GM21367 (cell line): Measurements from ENCODE around the gene MYLK4.
"Not testable (repeated sequence)": the region's sequence is repeated elsewhere in the genome, so short reads cannot be mapped to it uniquely, and the experiment has no call there.

Experiments
- ATAC-seq: cut with Tn5 transposase; IDR thresholded peaks from one replicate; pipeline ENCODE4 v1.9.1; 2021; ENCODE audit not compliant: unreplicated experiment

Gene MYLK4

GRCh38 chr6:2780102-2780737 lies 29.5 kb upstream of the MYLK4 start:
- no peak for ATAC-seq

- ATAC-seq, result no peak
These were observed 26.5 kb upstream of the MYLK4 start for GRCh38 chr6:2777249-2777648.

- ATAC-seq, result no peak
These were observed 24.3 kb upstream of the MYLK4 start for GRCh38 chr6:2775003-2775402.

GRCh38 chr6:2773449-2773848 lies 22.7 kb upstream of the MYLK4 start:
- no peak for ATAC-seq

- ATAC-seq, result no peak
These were observed 22.1 kb upstream of the MYLK4 start for GRCh38 chr6:2772840-2773239.

- no peak for ATAC-seq
These were observed 20.4 kb upstream of the MYLK4 start for GRCh38 chr6:2771079-2771478.

- no peak for ATAC-seq
These were observed 19.4 kb upstream of the MYLK4 start for GRCh38 chr6:2770171-2770570.

- no peak for ATAC-seq
These were observed 18.0 kb upstream of the MYLK4 start for GRCh38 chr6:2768696-2769095.

- no peak for ATAC-seq
These were observed 17.2 kb upstream of the MYLK4 start for GRCh38 chr6:2767657-2768524.

GRCh38 chr6:2766767-2767656 lies 16.3 kb upstream of the MYLK4 start:
- ATAC-seq, result no peak

- peak; percentile 3 for ATAC-seq
These were observed 15.4 kb upstream of the MYLK4 start for GRCh38 chr6:2765896-2766766.

GRCh38 chr6:2765166-2765895 lies 14.6 kb upstream of the MYLK4 start, which contains the start of gene WRNIP1:
WRNIP1 (plus strand) TSS chr6:2765393; CDS start chr6:2765623, 230 bp downstream.
- ATAC-seq, result peak; percentile 89

GRCh38 chr6:2764610-2765165 lies 14.0 kb upstream of the MYLK4 start:
- peak; percentile 53 for ATAC-seq

- ATAC-seq, result no peak
These were observed 13.3 kb upstream of the MYLK4 start for GRCh38 chr6:2763876-2764540.

GRCh38 chr6:2763345-2763841 lies 12.7 kb upstream of the MYLK4 start:
- ATAC-seq, result no peak

GRCh38 chr6:2762868-2763267 lies 12.1 kb upstream of the MYLK4 start:
- ATAC-seq, result not testable (repeated sequence)

- no peak for ATAC-seq
These were observed 10.4 kb upstream of the MYLK4 start for GRCh38 chr6:2760882-2761842.
